Mesendoderm (in vitro differentiated cells): Measurements from ENCODE around the gene IQGAP2.
A peak's percentile ranks its signal among the peaks of the same experiment; 100 is the strongest.

Source experiments
- DNase-seq: peaks from one replicate; pipeline ENCODE4 v3.0.0; 2013
- H2AK5ac ChIP-seq: 2 replicates; pipeline ENCODE4 v1.6.1; 2013; ENCODE audit warnings: low read length, inconsistent platforms
- H2BK120ac ChIP-seq: 2 replicates; pipeline ENCODE4 v1.6.1; 2013; ENCODE audit warnings: low read depth, mild to moderate bottlenecking, low read length, moderate library complexity, mixed read lengths
- H2BK15ac ChIP-seq: replicated peaks from 2 replicates; pipeline ENCODE4 v1.6.1; 2013; ENCODE audit warnings: low read depth, mild to moderate bottlenecking, moderate library complexity
- H2BK5ac ChIP-seq: 2 replicates; pipeline ENCODE4 v1.6.1; 2013; ENCODE audit warnings: low read length, inconsistent platforms
- H3K18ac ChIP-seq: 2 replicates; pipeline ENCODE4 v1.6.1; 2013; ENCODE audit warnings: mild to moderate bottlenecking, low read length, mixed read lengths
- H3K23ac ChIP-seq: one replicate; pipeline ENCODE4 v1.6.1; 2013; ENCODE audit warnings: low read length
- H3K27ac ChIP-seq: 2 replicates; pipeline ENCODE4 v1.5.1; 2013; ENCODE audit warnings: low read depth, mild to moderate bottlenecking, inconsistent platforms, low read length, moderate library complexity
- H3K27me3 ChIP-seq: 2 replicates; pipeline ENCODE4 v1.6.1; 2013; ENCODE audit warnings: low read length, control low read depth, mild to moderate bottlenecking, inconsistent platforms; ENCODE audit not compliant: insufficient read depth, poor library complexity
- H3K36me3 ChIP-seq: 2 replicates; pipeline ENCODE4 v1.6.1; 2013; ENCODE audit warnings: low read length, inconsistent platforms; ENCODE audit not compliant: control insufficient read depth, insufficient read depth
- H3K4ac ChIP-seq: one replicate; pipeline ENCODE4 v1.6.1; 2013; ENCODE audit warnings: low read depth, mild to moderate bottlenecking, low read length, moderate library complexity
- H3K4me1 ChIP-seq: 2 replicates; pipeline ENCODE4 v1.6.1; 2013; ENCODE audit warnings: low read depth, low read length, inconsistent platforms; ENCODE audit not compliant: control insufficient read depth
- H3K4me2 ChIP-seq: 2 replicates; pipeline ENCODE4 v1.6.1; 2013; ENCODE audit warnings: low read length
- H3K4me3 ChIP-seq: 2 replicates; pipeline ENCODE4 v1.5.1; 2013; ENCODE audit warnings: mild to moderate bottlenecking, low read length
- H3K56ac ChIP-seq: one replicate; pipeline ENCODE4 v1.6.1; 2013; ENCODE audit warnings: low read length
- H3K79me1 ChIP-seq: 2 replicates; pipeline ENCODE4 v1.6.1; 2013; ENCODE audit warnings: low read length, inconsistent platforms
- H3K79me2 ChIP-seq: 2 replicates; pipeline ENCODE4 v1.6.1; 2013; ENCODE audit warnings: mild to moderate bottlenecking, low read length; ENCODE audit not compliant: control insufficient read depth, insufficient read depth
- H3K9ac ChIP-seq: 2 replicates; pipeline ENCODE4 v1.6.1; 2013; ENCODE audit warnings: low read length, inconsistent platforms
- H4K5ac ChIP-seq: one replicate; pipeline ENCODE4 v1.6.1; 2013; ENCODE audit warnings: low read length
- H4K8ac ChIP-seq: one replicate; pipeline ENCODE4 v1.6.1; 2013; ENCODE audit warnings: low read depth, mild to moderate bottlenecking, control low read depth, low read length, moderate library complexity
- WGBS: extraction: QIAGEN DNeasy Blood & Tissue Kit; methylation state at CpG from one replicate; pipeline ENCODE4 v1.1.7; 2013; ENCODE audit warnings: low lambda C conversion rate, missing lambda C conversion rate; ENCODE audit not compliant: insufficient coverage; ENCODE audit errors: extremely low coverage; 5-methylcytosine and 5-hydroxymethylcytosine counted together

The IQGAP2 gene

DNA sequence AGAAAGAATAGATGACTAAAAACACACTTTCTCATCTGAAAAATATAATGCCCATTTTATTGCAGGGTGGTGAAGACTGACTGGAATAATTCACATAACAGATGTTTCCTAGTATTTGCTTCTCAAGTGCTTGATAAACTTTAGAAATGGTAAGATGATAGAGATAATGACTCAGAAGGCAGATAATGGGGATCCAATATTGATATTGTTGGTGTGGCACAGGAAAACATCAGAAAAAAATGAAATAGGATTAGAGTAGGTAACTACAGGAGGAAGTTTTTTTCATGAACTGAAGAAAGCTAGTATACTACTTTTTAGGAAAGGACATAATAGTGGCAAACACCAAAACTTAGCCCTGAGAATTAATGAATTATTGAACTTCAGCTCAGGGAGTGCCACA lies 240.3 kb downstream of the IQGAP2 start:
- Histone ChIP-seq H3K79me2 (no peaks in the 10 kb centered on the region), H4K5ac (no peak overlapping the region), H3K4me3 (no peak overlapping the region), H3K27me3 (no peaks in the 10 kb centered on the region), H3K36me3 (no peaks in the 10 kb centered on the region), H2AK5ac (no peak overlapping the region), H3K56ac (no peak overlapping the region), H4K8ac (no peak overlapping the region), H3K23ac (no peak overlapping the region), H3K27ac (no peak overlapping the region), H2BK5ac (no peak overlapping the region), H3K4me1 (no peaks in the 10 kb centered on the region), H2BK15ac (no peak overlapping the region), H3K9ac (no peak overlapping the region), H3K4ac (no peak overlapping the region), H2BK120ac (no peak overlapping the region), H3K79me1 (no peaks in the 10 kb centered on the region), H3K18ac (no peak overlapping the region), H3K4me2 (no peak overlapping the region)
- no peak for DNase-seq

DNA sequence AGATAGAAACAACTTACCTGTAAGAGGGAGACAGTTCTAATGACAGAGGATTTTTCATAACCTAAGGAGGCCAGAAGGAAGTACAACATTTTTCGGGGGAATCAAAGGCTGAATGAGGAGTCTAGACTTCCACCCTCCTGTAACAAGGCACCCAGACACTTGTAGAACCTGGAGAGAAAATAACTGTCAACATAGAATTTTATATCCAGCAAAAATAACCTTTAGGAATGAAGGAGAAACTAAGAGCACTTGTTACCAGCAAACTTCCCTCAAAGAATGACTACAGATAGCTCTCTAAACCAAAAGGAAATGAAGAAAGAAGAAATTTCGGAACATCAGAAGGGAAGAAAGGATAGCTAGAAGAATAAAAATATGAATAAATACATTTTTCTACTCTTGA lies 246.1 kb downstream of the IQGAP2 start:
- H3K4me3 ChIP-seq = no peak overlapping the region
- H3K23ac ChIP-seq = no peak overlapping the region
- no peak overlapping the region for H4K5ac ChIP-seq
- no peak overlapping the region for H2BK15ac ChIP-seq
- H3K79me1 ChIP-seq = no peaks in the 10 kb centered on the region
- WGBS = no CpG with 5 or more reads among the region's 2 CpGs
- no peaks in the 10 kb centered on the region for H3K36me3 ChIP-seq
- no peak overlapping the region for H3K9ac ChIP-seq
- no peak overlapping the region for H3K27ac ChIP-seq
- no peaks in the 10 kb centered on the region for H3K27me3 ChIP-seq
- H2BK5ac ChIP-seq = no peak overlapping the region
- no peak overlapping the region for H3K4ac ChIP-seq
- no peak overlapping the region for H2AK5ac ChIP-seq
- DNase-seq = no peak
- no peak overlapping the region for H3K56ac ChIP-seq
- H3K79me2 ChIP-seq = no peaks in the 10 kb centered on the region
- H3K18ac ChIP-seq = no peak overlapping the region
- H3K4me1 ChIP-seq = no peaks in the 10 kb centered on the region
- no peak overlapping the region for H2BK120ac ChIP-seq
- H3K4me2 ChIP-seq = no peak overlapping the region
- no peak overlapping the region for H4K8ac ChIP-seq

DNA sequence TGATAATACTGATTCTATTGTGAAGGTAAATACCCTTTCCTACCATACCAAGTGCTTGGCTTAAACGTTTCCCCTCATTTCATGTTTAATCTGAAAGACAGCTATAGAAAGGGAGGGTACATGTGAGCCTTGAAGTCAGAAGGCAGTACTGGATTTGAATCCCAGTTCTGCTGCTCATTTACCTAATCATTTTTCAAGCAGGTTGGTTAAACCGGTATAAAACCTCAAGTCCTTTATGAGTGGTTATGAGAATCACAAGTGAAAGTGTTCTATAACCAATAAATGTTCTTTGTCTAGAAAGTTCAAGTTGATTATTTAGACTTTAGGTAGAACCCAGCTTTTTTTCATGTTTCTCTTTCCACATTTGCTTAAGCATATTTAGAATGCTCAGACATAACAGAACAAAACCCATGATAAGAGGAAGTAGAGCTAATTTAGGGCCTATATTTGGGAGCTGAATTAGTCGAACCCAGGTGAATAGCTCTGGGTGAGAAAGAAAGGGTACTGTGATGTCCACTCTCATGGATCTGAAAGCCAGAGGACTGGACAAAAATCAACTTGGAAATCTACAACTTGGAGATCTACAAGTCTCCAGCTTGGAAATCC lies 249.8 kb downstream of the IQGAP2 start:
- H4K8ac ChIP-seq = no peak overlapping the region
- no peaks in the 10 kb centered on the region for H3K4me1 ChIP-seq
- H3K36me3 ChIP-seq = no peaks in the 10 kb centered on the region
- DNase-seq = no peak
- no peak overlapping the region for H2BK120ac ChIP-seq
- H3K27me3 ChIP-seq = no peaks in the 10 kb centered on the region
- no peak overlapping the region for H2AK5ac ChIP-seq
- H3K4me2 ChIP-seq = no peak overlapping the region
- H3K9ac ChIP-seq = no peak overlapping the region
- H3K23ac ChIP-seq = no peak overlapping the region
- no peaks in the 10 kb centered on the region for H3K79me1 ChIP-seq
- no peak overlapping the region for H3K4ac ChIP-seq
- no peak overlapping the region for H3K18ac ChIP-seq
- no peak overlapping the region for H2BK5ac ChIP-seq
- no peak overlapping the region for H2BK15ac ChIP-seq
- no CpG with 5 or more reads among the region's 3 CpGs for WGBS
- H4K5ac ChIP-seq = no peak overlapping the region
- H3K79me2 ChIP-seq = no peaks in the 10 kb centered on the region
- H3K27ac ChIP-seq = no peak overlapping the region
- no peak overlapping the region for H3K56ac ChIP-seq
- no peak overlapping the region for H3K4me3 ChIP-seq

DNA sequence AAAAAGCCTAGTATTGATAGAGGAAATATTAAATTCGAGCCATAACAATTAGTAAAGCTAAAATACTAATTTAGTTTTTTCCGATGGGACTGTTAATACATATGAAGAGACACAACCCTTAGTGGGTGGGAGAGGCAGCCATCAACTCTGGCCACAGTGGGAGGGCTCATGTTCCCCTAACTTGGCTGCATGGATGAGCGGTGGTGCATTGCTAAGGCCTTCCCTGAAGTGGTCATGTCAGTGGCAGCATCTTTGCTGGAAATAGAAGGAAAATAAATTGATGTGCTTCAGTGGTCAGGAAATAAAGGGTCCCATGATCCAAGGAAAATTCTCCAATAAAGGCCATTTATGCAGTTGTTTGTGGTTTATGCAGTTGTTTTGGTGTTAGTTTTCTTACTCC lies 254.0 kb downstream of the IQGAP2 start:
- Histone ChIP-seq H3K27ac (peak overlapping the region; percentile 40), H3K56ac (peak overlapping the region; percentile 43), H4K5ac (peak overlapping the region; percentile 86), H2BK15ac (no peak overlapping the region), H3K4ac (no peak overlapping the region), H2BK5ac (peak overlapping the region; percentile 34), H3K79me2 (no peaks in the 10 kb centered on the region), H3K23ac (no peak overlapping the region), H2BK120ac (no peak overlapping the region), H3K9ac (no peak overlapping the region), H2AK5ac (no peak overlapping the region), H3K79me1 (no peaks in the 10 kb centered on the region), H4K8ac (no peak overlapping the region), H3K27me3 (no peaks in the 10 kb centered on the region), H3K4me3 (no peak overlapping the region), H3K36me3 (no peaks in the 10 kb centered on the region), H3K18ac (peak overlapping the region; percentile 14), H3K4me1 (peaks cover 7% of the 10 kb centered on the region), H3K4me2 (no peak overlapping the region)
- DNase-seq = no peak
- WGBS = no CpG with 5 or more reads among the region's 3 CpGs

DNA sequence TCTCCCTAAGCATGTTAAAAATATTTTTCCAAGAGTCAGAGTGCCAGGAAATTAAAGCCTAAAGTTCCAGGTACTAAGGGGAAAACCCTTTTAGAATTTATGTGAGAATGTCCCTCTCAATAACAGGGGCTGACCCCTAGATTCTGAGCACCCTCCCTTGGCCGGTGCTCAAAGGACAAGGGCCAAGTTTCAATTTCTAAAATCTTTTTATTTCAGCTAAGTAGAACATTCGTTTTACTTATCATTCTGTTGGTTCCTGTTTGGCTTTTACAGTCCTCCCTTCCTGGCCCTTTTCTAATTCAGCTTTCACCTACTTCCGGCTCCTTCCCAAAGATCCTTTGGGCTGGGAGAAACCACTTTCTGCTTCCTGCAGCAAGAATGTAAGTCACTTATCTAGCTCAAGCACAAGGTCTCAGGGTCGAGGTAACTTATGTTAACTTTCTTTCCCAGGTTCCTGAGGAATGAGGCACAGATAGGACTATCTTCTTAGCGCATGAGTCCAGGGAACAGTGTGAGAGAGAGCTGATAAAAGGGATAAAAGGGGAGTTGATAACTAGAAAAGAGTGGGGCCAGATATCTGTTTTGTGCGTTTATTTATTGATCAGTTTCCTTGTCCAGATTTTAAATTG lies 254.7 kb downstream of the IQGAP2 start:
- Histone ChIP-seq H3K79me2 (no peaks in the 10 kb centered on the region), H3K4me3 (no peak overlapping the region), H2AK5ac (no peak overlapping the region), H2BK15ac (no peak overlapping the region), H3K27me3 (no peaks in the 10 kb centered on the region), H3K4me1 (peaks cover 10% of the 10 kb centered on the region), H4K5ac (no peak overlapping the region), H3K36me3 (no peaks in the 10 kb centered on the region), H3K56ac (no peak overlapping the region), H3K9ac (no peak overlapping the region), H3K18ac (peak overlapping the region; percentile 14), H2BK120ac (no peak overlapping the region), H3K4me2 (no peak overlapping the region), H3K79me1 (no peaks in the 10 kb centered on the region), H3K4ac (peak overlapping the region; percentile 16), H4K8ac (no peak overlapping the region), H2BK5ac (no peak overlapping the region), H3K23ac (no peak overlapping the region), H3K27ac (peak overlapping the region; percentile 66)
- WGBS = no CpG with 5 or more reads among the region's 6 CpGs
- peak; percentile 90 for DNase-seq

DNA sequence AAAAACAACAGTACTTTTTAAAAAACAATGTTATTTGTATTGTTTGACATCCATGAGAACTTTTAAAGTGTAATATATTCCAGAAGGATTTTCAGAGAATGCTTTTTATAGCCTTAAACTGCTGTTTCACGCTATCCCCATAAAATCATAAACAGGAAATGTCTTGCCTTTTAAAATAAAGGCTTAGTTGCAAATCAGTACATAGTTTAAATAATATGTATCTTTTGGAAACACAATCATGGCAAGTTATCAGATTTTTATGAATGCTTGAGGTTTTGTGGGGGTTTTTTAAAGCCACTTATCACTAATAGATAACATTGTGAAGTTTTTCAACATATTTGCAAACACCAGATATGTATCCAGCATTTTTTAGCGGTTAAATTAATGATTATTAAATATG lies 257.3 kb downstream of the IQGAP2 start:
- no peak for DNase-seq
- no peaks in the 10 kb centered on the region for H3K27me3 ChIP-seq

More for the DNA sequence above, 257.3 kb downstream of the IQGAP2 start:
- Histone ChIP-seq H3K4me1 (peaks cover 14% of the 10 kb centered on the region), H4K5ac (no peak overlapping the region), H2BK120ac (no peak overlapping the region), H3K79me1 (no peaks in the 10 kb centered on the region), H3K4me2 (no peak overlapping the region), H4K8ac (no peak overlapping the region), H3K36me3 (no peaks in the 10 kb centered on the region), H3K4ac (no peak overlapping the region), H3K4me3 (no peak overlapping the region), H3K9ac (no peak overlapping the region), H3K56ac (no peak overlapping the region), H3K79me2 (no peaks in the 10 kb centered on the region), H2AK5ac (no peak overlapping the region), H2BK15ac (no peak overlapping the region), H3K23ac (no peak overlapping the region), H2BK5ac (no peak overlapping the region), H3K18ac (no peak overlapping the region), H3K27ac (no peak overlapping the region)
- WGBS = no CpG with 5 or more reads among the region's 2 CpGs
